NCI-H1436 (cell line): ENCODE measurements around the gene UBAC1.
"Not testable (repeated sequence)": the region's sequence is repeated elsewhere in the genome, so short reads cannot be mapped to it uniquely, and the experiment has no call there.

Experiments used
- DNase-seq: peaks from one replicate; lab custom pipeline; 2025; lab: John Stamatoyannopoulos, UW

UBAC1 gene

DNA sequence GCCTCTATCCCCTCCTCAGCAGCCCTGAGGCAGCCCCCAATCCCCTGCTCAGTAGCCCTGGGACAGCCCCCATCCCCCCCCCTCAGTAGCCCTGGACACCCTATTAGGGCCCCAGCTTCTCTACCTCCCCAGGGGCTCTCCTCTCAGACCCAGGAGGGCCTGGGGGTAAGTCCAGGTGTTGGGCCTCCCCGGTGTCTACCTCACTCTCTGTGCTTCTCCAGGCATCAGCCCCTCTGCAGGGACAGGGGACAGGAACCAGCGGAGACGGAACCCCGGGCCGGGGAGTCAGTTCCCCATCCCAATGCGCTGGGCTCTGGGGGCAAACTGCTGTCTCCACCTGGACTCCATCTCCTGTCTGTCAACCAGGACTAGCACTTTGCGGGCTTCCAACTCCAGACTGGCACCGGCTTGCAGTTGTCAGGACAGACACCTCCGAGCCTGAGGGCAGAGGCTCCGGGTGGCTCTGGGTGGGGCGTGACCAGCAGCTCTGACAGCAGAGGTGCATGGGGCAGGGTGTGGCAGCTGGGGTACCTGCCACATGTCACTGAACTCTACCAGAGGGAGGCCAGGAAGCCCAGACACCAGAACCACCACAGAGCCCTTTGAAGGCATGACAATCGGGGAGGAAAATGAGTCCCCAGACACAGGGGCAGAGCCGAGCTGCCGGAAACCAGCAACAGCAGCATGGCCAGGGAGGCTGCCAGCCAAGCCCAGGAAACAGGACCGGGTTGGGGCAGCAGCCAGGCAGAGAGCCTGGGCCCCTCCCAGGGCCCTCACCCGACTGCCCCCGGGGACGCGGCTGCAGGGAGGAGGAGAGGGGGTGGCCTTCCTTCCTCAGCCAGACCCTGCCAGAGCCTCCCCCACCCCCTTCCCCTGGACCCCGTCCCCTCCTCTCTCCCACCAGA, 17.7 kb upstream of the UBAC1 start:
- no peak for DNase-seq

DNA sequence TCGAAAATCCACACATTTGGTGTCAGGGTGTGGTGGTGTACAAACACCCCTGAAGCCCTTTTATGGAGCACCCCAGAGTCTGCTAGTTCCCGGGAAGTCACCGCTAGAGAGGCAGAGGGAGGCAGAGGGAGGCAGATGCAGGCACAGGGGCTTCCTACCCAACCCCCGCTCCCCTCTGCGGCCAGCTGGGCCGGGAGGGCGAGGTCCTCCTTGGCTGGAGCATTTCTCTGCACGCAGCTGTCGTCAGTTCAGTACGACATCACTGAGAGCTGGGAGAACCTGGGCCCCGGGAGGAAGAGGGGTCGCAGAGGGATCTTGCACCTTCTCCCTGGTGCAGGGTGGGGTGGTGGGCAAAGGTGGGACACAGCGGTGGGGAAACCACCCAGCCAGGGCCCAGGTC, 15.8 kb upstream of the UBAC1 start:
- DNase-seq: no peak

DNA sequence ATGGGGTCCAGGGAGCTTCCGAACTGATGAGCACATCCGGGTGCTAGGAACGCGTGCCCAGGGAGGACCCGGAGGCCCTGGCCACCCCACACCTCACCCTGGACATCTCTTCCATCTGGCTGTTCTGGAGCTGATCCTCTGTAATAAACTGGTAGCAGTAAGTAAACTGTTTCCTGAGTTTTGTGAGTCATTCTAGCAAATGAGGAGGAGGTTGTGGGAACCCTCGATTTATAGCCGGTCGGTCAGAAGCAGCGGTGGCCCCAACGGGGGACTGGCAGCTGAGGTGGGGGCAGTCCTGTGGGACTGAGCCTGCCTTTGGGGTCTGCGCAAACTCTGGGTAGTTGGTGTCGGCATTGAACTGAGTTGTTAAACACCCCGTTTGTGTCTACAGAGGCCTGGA, 15.4 kb upstream of the UBAC1 start:
- DNase-seq: no peak

DNA sequence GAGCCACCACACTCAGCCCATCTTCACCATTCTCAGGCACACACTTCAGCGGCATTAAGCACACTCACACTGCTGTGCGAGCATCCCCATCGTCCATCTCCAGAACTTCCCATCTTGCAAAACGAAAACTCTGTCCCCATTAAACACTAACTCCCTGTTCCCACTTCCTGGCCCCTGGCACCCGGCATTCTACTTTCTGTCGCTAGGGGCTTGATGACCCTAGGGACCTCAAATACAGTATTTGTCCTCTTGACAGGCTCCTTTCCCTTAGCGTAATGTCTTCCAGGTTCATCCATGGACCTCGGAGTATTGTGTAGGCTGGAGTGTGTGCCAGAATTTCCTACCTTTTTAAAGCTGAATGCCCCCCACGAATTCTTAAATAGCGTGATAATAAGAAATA, 14.7 kb upstream of the UBAC1 start:
- DNase-seq: no peak

DNA sequence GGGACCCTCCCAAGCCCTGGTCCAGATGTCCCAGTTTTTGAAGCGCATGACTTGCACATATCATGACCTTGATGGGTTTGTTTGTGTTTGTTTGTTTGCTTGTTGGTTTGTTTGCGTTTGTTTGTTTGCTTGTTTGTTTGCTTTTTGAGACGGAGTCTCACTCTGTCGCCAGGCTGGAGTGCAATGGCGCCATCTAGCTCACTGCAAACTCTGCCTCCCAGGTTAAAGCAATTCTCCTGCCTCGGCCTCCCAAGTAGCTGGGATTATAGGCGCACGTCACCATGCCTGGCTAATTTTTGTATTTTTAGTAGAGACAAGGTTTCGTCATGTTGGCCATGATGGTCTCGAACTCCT, 13.0 kb upstream of the UBAC1 start:
- no peak for DNase-seq

DNA sequence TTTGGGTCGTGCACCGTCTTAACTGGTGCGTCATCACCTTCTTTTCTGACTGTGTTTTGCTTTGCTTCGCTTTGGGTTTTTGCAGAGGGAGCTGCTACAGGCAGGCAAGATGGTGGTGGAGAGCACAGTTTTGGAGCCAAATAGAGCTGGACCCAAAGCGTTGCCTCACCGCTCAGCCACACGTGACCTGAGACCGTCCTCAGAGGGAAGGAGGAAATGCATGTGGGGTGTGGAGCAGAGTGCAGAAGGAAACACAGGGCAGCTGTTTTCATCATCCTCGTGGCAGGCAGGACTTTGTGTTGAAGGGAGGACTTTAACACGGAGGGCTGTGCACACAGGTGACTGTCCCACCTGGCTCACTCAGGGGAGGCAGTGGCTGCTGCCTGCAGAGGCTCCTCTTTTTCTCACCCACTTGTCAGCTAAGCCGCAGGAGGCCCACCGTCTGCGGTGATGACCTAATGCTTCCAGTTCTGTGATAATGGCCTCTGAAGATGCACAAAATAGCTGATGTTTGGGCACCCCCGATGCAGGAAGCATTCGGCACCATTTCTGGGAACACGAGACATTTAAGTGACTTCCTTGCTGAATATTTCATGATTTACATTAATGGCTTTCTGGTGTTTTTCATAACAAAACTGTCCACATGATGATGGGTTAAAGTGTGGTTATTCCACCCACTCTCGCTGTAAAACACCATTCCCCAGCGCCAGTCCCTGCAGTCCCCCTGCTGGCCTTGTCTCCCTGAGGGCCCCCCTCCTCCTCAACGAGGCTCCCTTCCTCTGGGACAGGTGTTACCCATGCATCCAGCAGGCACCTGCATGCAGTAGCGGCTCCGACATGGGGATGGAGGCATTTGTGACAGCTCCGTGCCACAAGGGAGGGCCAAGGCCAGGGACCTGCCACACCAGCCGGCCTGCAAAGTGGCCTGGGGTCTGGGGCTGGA, 12.4 kb upstream of the UBAC1 start:
- no peak for DNase-seq

DNA sequence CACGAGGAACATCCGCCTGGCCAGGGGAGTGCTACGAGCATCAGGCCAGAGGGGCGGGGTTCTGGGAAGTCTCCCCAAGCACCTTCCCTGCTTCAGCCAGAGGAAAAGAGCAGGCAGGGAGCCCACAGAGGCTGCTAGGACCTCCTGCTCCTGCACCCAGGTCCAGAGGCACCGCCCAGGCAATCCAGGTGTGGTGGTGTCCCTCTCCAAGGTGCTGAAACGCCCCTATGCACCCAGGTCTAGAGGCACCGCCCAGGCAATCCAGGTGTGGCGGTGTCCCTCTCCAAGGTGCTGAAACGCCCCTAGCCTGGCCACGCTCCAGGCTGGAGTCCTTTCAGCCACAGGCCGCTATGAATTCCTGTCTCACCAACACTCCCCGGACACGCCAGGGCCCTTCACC, 10.7 kb upstream of the UBAC1 start:
- no peak for DNase-seq

- no peak for DNase-seq
Measured at GRCh38 chr9:135971111-135971766, 10.1 kb upstream of the UBAC1 start.

GRCh38 chr9:135970128-135970815, 9.1 kb upstream of the UBAC1 start:
- no peak for DNase-seq

DNA sequence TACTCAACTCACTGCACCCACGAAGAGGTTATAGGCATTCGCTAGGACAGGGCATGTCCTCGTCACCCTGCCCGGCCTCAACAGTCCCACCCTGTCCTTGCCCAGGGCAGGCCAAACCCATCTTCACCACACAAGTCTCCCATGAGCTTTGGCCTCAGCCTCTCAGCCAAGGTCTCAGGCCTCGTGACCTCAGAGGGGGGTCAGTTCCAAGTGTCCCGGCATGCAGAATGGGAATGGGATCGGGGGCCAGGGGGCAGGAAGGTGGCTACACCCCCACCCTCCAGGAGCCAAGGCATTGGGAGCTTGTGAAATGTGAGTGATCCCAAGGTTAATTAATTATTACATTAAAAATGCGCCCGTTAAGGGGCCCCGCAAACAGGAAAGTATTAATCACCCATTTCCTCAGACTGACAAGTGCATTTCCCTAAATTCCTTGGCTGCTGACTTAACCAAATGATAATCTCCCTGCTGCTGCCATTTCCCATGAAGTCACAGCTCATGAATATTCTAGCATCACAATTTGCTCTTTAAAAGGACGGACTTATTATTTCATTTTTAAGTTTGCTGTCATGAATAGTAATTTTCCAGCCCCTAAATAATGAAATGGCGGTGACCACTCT, 8.0 kb upstream of the UBAC1 start:
- no peak for DNase-seq

DNA sequence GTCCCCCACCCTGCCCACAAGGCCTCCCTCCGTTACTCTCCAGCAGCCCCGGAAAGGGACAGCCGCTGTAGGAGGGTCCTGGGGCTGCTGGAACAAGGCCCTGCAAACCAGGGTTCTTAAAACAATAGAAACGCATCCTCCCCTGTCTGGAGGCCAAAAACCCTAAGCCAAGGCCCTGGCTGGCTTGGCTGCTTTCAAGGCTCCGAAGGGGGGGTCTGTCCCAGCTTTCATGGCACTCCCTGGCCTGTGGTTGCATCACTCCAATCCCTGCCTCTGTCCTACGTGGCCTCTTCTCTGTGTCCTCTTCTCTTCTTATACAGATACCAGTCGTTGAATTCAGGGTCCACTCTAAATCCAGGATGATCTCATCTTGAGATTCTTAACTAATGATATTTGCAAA, 7.4 kb upstream of the UBAC1 start:
- DNase-seq: no peak

DNA sequence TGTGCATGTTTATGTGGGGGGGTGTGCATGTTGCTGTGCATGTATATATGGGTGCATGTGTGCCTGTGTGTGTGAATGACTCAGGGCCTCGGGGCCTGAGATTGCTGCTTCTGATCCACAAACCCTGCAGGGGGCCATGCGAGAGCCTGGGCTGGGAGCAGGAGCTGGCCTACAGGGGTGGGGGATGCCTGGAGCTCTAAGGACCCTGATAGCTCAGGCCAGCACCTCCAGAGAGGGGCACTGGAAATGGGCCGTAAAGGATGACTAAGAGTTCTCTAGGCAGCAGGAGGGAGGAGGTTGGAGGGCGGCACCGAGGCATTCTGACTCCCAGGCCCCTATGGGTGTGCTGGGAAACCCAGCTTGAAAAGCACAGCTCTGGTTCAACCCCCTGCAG, 6.9 kb upstream of the UBAC1 start:
- DNase-seq: no peak

- not testable (repeated sequence) for DNase-seq
Measured at GRCh38 chr9:135966916-135967260, 5.7 kb upstream of the UBAC1 start.

- no peak for DNase-seq
Measured at GRCh38 chr9:135965124-135965756, 4.1 kb upstream of the UBAC1 start.

GRCh38 chr9:135963938-135964337, 2.8 kb upstream of the UBAC1 start:
- DNase-seq: no peak

DNA sequence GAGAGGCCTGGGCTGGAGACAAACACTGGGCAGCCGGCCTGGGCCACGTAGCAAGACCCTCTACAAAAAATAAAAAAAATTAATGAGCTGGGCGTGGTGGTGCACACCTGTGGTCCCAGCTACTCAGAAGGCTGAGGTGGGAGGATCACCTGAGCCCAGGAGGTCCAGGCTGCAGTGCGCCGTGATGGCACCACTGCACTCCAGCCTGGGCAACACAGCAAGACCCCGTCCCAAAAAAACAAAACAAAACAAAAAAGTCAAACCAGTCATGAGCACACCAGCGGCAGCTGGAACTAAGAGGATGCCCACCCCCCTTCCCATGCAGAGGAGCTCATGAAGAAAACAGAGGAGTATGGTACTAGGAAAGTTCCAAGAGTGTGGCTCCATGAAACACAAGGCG, 2.2 kb upstream of the UBAC1 start:
- DNase-seq: no peak

DNA sequence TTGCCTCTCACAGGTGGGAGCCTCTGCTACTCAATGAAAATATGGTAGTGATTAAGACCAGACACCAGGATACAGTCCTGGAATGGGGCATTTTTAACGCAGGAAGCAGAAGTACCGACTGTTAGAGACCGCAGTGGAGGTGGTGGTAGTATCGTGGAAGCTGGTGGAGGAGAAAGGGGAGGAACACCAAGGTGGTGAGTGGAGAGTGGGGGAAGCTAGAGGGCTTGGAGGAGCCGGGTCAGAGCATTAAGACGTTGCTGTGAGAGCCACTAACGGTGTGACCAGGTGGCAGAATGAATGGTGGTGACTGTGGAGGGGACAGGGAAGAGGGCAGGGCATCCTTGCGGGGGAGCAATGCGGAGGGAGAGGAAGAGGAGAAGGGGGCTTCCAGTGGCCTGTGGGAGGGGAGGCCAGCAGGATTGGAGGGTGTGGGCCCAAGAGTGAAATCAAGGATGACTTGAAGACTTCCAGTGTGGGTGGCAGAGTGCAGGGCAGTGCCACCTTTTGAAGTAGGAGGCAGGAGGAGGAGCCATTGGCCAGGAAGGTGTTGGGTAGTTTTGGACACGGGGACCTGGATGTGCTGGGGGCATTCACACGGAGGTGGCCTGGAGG, 1.6 kb upstream of the UBAC1 start:
- DNase-seq: no peak

GRCh38 chr9:135961811-135962695, 880 bp upstream of the UBAC1 start:
- DNase-seq: no peak

GRCh38 chr9:135960411-135961276, 529 bp downstream of the UBAC1 start:
- no peak for DNase-seq
